Stomach (tissue), 9 donors: Measurements from ENCODE around the gene CDC27. TPM values are rescaled to one million over a fixed set of nuclear protein-coding genes. Genes with fewer than 3 reads are reported as not detected.
"Not testable (repeated sequence)": the region's sequence is repeated elsewhere in the genome, so short reads cannot be mapped to it uniquely, and the experiment has no call there.

Experiments
- DNase-seq, 2 donors: peaks; one replicate each; pipeline versions ENCODE4 v3.0.0 to v3.0.0-alpha.2; 2013 to 2019
- H3K27ac ChIP-seq, 5 donors: fragments of 200-600 bp in 4 of 5; sonication (generic) in 4 of 5; one replicate each; pipeline ENCODE4 v1.5.1; 2013 to 2019; ENCODE audit warnings: mild to moderate bottlenecking in 1 of 5, moderate library complexity in 1 of 5
- H3K27me3 ChIP-seq, 3 donors: fragments of 200-600 bp; sonication (generic); one replicate each; pipeline ENCODE4 v1.5.1; 2017 to 2019; ENCODE audit warnings: mixed run types in 1 of 3
- H3K36me3 ChIP-seq, 4 donors: fragments of 200-600 bp; sonication (generic); 1 replicate in 3 of 4; 2 replicates in 1 of 4; pipeline ENCODE4 v1.5.1; 2016 to 2019
- H3K4me1 ChIP-seq, 4 donors: fragments of 200-600 bp; sonication (generic); one replicate each; pipeline ENCODE4 v1.5.1; 2016 to 2019
- H3K4me3 ChIP-seq, 4 donors: fragments of 200-600 bp; sonication (generic) in 3 of 4; one replicate each; pipeline ENCODE4 v1.5.1; 2016 to 2019; ENCODE audit warnings: mild to moderate bottlenecking in 1 of 4
- H3K9me3 ChIP-seq, 4 donors: fragments of 200-600 bp; sonication (generic); one replicate each; pipeline ENCODE4 v1.5.1; 2016 to 2019
- EP300 ChIP-seq: sonication (generic); formaldehyde crosslinking; IDR thresholded peaks from one replicate; pipeline ENCODE4 v1.6.1; 2017; ENCODE audit warnings: antibody characterized with exemption
- POLR2A ChIP-seq, 4 donors: fragments of 450-650 bp; IDR thresholded peaks; one replicate each; pipeline ENCODE4 v1.6.1; 2016; ENCODE audit warnings: antibody characterized with exemption in 4 of 4, control low read depth in 2 of 4, mild to moderate bottlenecking in 1 of 4, moderate library complexity in 1 of 4
- POLR2AphosphoS5 ChIP-seq, 3 donors: sonication (generic); formaldehyde crosslinking; IDR thresholded peaks; one replicate each; pipeline ENCODE4 v1.6.1; 2016; ENCODE audit warnings: antibody characterized with exemption in 3 of 3
- WGBS, 5 donors: extraction: QIAGEN DNeasy Blood & Tissue Kit in 3 of 5; methylation state at CpG; one replicate each; pipeline versions ENCODE4 v1.1.5 to v1.1.7; 2013 to 2018; 5-methylcytosine and 5-hydroxymethylcytosine counted together
- intact Hi-C: fragments of 100-400 bp; cut with DNase I; formaldehyde crosslinking; loops from one replicate; pipeline ENCODE4 v1.15.1; 2023; ENCODE audit warnings: low total_unique reads
- polyA plus RNA-seq, 3 donors: library from polyadenylated mRNA; stranded (reverse); fragments of 200-250 nt; gene quantifications; one replicate each; pipeline ENCODE4 v1.2.3, GENCODE V29; 2013
- total RNA-seq, 5 donors: library from RNA; depleted of rRNA; stranded (reverse); fragments of >200 nt; gene quantifications; one replicate each; pipeline versions ENCODE4 v1.1.0 to v1.2.3, GENCODE V29; 2014 to 2016
- TF ChIP-seq, protein P1 (sequence below), 7 experiments: fragments of 450-650 bp in 4 of 7; fragments of 200-600 bp in 3 of 7; sonication (generic) in 3 of 7; IDR thresholded peaks; one replicate each; pipeline ENCODE4 v1.5.1; 2016 to 2019; ENCODE audit warnings: antibody characterized with exemption in 7 of 7, control low read depth in 2 of 7, mild to moderate bottlenecking in 1 of 7
- donor health status: healthy with polysubstance abuse.
- donor health status: Bipolar disorder and iron deficiency.
- donor health status: healthy.

The CDC27 gene
- total and polyA plus RNA-seq, 8 donors = 3.2 to 104 (median 17.1) TPM

GRCh38 chr17:47225436-47225858 is 36.4 kb upstream of the CDC27 start:
- no peaks in the 10 kb centered on the region for H3K36me3 ChIP-seq
- peak; percentile 82 to 85 for DNase-seq
- no peaks in the 10 kb centered on the region for H3K27me3 ChIP-seq
- TF ChIP-seq POLR2A (IDR thresholded peaks at IDR 0.05) (no peak), POLR2AphosphoS5 (IDR thresholded peaks at IDR 0.05) (peak in 2 of 3 donors; percentile 8 to 69), EP300 (no peak)
- TF ChIP-seq, protein P1, sequence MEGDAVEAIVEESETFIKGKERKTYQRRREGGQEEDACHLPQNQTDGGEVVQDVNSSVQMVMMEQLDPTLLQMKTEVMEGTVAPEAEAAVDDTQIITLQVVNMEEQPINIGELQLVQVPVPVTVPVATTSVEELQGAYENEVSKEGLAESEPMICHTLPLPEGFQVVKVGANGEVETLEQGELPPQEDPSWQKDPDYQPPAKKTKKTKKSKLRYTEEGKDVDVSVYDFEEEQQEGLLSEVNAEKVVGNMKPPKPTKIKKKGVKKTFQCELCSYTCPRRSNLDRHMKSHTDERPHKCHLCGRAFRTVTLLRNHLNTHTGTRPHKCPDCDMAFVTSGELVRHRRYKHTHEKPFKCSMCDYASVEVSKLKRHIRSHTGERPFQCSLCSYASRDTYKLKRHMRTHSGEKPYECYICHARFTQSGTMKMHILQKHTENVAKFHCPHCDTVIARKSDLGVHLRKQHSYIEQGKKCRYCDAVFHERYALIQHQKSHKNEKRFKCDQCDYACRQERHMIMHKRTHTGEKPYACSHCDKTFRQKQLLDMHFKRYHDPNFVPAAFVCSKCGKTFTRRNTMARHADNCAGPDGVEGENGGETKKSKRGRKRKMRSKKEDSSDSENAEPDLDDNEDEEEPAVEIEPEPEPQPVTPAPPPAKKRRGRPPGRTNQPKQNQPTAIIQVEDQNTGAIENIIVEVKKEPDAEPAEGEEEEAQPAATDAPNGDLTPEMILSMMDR (IDR thresholded peaks at IDR 0.05) = no peak
- H3K27ac ChIP-seq = peak overlapping the region; percentile 79 to 91 (median 81)
- H3K9me3 ChIP-seq = no peaks in the 10 kb centered on the region
- peaks cover 34 to 56% (median 47%) of the 10 kb centered on the region in 4 donors for H3K4me1 ChIP-seq
- 9 to 33% (median 16%) methylated on average over 3 of the region's 3 CpGs for WGBS, 5 donors
- intact Hi-C loops = no loop called here
- H3K4me3 ChIP-seq = no peak overlapping the region

- peaks cover 37 to 56% (median 45%) of the 10 kb centered on the region in 4 donors for H3K4me1 ChIP-seq
- intact Hi-C loops = no loop called here
- no peaks in the 10 kb centered on the region for H3K9me3 ChIP-seq
- DNase-seq = no peak
- H3K36me3 ChIP-seq = no peaks in the 10 kb centered on the region
- H3K27me3 ChIP-seq = no peaks in the 10 kb centered on the region
- H3K4me3 ChIP-seq = no peak overlapping the region
- TF ChIP-seq EP300 = no peak
- TF ChIP-seq POLR2AphosphoS5 (IDR thresholded peaks at IDR 0.05) = no peak
- no peak for TF ChIP-seq POLR2A (IDR thresholded peaks at IDR 0.05)
- TF ChIP-seq, protein P1 (IDR thresholded peaks at IDR 0.05) = no peak
- H3K27ac ChIP-seq = peak overlapping the region; percentile 79 to 91 (median 81)
- WGBS, 5 donors = 8 to 38% (median 21%) methylated on average over 1 of the region's 1 CpG
Observed at GRCh38 chr17:47224966-47225365, 35.9 kb upstream of the CDC27 start.

GRCh38 chr17:47224077-47224476 is 35.0 kb upstream of the CDC27 start:
- intact Hi-C loops, DNase-seq, H3K36me3 ChIP-seq, H3K27me3 ChIP-seq, H3K4me3 ChIP-seq, H3K9me3 ChIP-seq: not testable (repeated sequence)
- Histone ChIP-seq H3K27ac (peak overlapping the region; percentile 44 to 91 (median 81)), H3K4me1 (peaks cover 35 to 58% (median 45%) of the 10 kb centered on the region in 4 donors)
- WGBS, 5 donors = 94 to 100% (median 100%) methylated on average over 2 of the region's 2 CpGs

DNA sequence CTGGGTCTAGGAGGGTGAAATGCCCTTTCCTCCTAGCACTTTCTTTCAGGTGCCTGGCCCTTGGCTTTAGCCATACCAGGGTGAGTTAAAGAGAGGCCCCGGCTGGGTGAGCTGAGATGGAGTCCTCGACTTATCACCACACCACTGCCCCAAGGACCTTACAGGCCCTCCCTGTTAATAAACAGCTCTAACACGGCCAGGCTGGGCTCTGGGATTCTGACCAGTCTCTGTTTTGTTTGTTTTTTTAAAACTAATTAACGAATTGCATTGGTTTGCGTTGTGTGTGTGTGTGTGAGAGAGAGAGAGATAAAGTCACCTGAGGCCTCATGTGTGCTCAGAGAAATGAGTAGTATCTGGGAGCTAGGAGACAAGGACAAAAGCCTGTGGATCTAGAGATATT is 34.4 kb upstream of the CDC27 start:
- no peaks in the 10 kb centered on the region for H3K36me3 ChIP-seq
- H3K27ac ChIP-seq = peak overlapping the region; percentile 11 to 91 (median 81)
- intact Hi-C loops = no loop called here
- no peaks in the 10 kb centered on the region for H3K27me3 ChIP-seq
- H3K4me1 ChIP-seq = peaks cover 35 to 64% (median 48%) of the 10 kb centered on the region in 4 donors
- TF ChIP-seq, protein P1 (IDR thresholded peaks at IDR 0.05) = no peak
- TF ChIP-seq POLR2AphosphoS5 (IDR thresholded peaks at IDR 0.05) (peak in 1 of 3 donors; percentile 34), POLR2A (IDR thresholded peaks at IDR 0.05) (no peak)
- WGBS, 5 donors = 34 to 65% (median 37%) methylated on average over 5 of the region's 5 CpGs
- no peak overlapping the region for H3K4me3 ChIP-seq
- DNase-seq = peak; percentile 54 to 57
- H3K9me3 ChIP-seq = no peaks in the 10 kb centered on the region

DNA sequence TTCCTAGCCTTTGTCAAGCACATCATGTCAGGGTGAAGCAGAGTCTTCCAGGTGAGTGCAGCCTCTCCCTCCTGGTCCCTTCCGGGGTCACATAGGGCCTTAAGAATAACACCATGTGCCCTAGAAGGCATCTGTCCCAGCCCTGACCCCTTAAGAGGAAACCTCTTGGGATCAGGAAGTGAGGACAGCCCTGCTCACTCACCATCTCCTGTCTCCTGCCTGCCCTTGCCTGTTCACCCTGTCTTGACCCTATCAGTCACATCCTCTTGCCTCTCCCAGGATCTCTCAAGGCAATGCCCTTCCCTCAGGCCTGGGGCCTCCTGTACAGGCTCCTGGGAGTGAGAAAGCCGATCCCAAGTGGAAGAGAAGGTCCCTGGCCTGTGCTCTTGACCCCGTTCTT is 33.9 kb upstream of the CDC27 start:
- Histone ChIP-seq H3K9me3 (no peaks in the 10 kb centered on the region), H3K27me3 (no peaks in the 10 kb centered on the region), H3K36me3 (no peaks in the 10 kb centered on the region), H3K4me1 (peaks cover 35 to 66% (median 48%) of the 10 kb centered on the region in 4 donors), H3K27ac (peak overlapping the region; percentile 11 to 91 (median 81)), H3K4me3 (no peak overlapping the region)
- WGBS, 5 donors = 65 to 83% (median 78%) methylated on average over 3 of the region's 3 CpGs
- no peak for DNase-seq
- TF ChIP-seq, protein P1 (IDR thresholded peaks at IDR 0.05) = no peak
- TF ChIP-seq POLR2AphosphoS5 (IDR thresholded peaks at IDR 0.05) (no peak), EP300 (no peak), POLR2A (IDR thresholded peaks at IDR 0.05) (no peak)
- intact Hi-C loops = no loop called here
